Endometrium (tissue), 2 donors: ENCODE results near the gene MACROD2.
A peak's percentile ranks its signal among the peaks of the same experiment; 100 is the strongest.

Source experiments
- FAIRE-seq: peaks from 2 replicates; lab custom pipeline; 2012; peaks lifted over from hg19 to GRCh38; lab: Jason Lieb, UNC
- donor health status: control.
- donor health status: control.

The MACROD2 gene

GRCh38 chr20:14649662-14650061 is 654.3 kb downstream of the MACROD2 start:
- no peak for FAIRE-seq

- FAIRE-seq = no peak
Observed at GRCh38 chr20:14657266-14658005, 662.1 kb downstream of the MACROD2 start.

DNA sequence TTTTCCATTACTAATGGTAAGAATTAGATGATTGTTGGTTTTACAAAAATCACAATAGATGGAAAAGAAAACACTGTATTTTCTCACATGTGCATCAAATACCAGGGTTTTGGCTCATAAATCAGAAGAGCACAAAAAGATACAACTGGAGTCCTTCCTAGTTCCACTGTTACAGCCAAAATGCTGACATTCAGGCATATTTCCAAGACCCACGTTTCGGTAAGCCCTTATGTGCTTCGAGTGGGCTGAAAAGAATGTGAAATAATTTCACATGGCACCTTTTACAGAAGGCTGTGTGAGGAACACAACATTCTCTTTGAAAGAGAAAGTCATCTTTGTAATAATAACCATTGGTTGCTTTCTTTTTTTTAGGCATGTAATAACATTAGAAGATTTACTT is 668.8 kb downstream of the MACROD2 start:
- peak; percentile 8 for FAIRE-seq

GRCh38 chr20:14666696-14667095 is 671.4 kb downstream of the MACROD2 start:
- FAIRE-seq = no peak

GRCh38 chr20:14667226-14667625 is 671.9 kb downstream of the MACROD2 start:
- FAIRE-seq = no peak

- no peak for FAIRE-seq
Observed at GRCh38 chr20:14672066-14672465, 676.8 kb downstream of the MACROD2 start.

DNA sequence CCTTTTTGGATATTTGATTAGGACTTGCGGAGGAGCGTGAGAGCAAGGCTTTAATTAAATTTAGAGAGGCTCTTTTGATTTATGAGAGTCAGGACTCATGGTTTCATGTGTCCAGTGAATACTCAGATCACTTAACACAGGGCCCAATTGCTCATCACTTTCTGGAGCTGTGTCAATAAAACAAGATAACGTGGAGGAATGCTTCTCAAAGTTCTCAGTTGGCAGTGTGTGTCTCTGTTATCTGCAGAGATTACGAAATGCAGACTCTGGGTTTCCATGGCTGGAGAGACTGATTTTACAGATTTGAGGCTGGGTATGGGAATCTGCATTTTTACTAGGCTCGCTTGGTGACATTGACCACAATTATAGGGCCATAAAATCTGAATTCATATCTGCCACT is 677.8 kb downstream of the MACROD2 start:
- FAIRE-seq = no peak

- no peak for FAIRE-seq
Observed at GRCh38 chr20:14677455-14677854, 682.1 kb downstream of the MACROD2 start.

- no peak for FAIRE-seq
Observed at GRCh38 chr20:14685183-14685582, 689.9 kb downstream of the MACROD2 start.

DNA sequence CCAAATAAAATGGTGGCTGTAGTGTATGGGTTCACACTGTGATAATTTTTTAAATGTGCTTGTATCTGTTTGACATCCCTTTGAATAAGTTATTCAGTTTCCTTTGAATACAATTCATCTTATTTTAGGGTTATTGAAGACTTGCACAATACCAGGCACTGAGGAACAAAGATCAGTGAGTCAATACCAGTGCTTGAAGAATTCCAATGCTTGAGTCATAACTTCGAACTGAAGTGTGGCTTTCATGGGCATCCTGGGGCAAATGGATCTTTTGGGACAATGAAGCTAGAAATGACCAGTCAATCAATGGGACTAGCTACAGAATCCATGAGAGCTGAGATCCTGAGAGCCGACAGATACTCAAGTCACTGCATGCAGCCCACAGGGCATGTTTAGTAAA is 692.0 kb downstream of the MACROD2 start:
- no peak for FAIRE-seq

DNA sequence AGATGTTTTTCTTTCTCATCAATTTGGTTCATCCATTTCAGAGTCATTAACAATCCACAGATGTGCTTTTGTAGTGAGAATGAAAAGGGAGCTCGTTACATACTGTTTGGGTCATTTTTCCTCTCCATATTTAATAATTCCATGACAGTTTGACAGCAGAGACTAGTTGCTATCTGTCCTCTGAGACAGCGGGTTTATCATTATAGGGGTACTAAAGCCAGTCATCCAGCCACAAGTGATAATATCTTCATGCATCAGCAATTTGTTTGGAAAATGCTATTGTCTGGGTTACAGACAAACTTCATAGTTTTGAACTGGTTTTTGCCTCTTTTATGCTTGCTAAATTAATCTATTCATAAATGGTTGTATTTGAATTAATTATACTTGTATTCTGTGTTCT is 692.7 kb downstream of the MACROD2 start:
- no peak for FAIRE-seq

DNA sequence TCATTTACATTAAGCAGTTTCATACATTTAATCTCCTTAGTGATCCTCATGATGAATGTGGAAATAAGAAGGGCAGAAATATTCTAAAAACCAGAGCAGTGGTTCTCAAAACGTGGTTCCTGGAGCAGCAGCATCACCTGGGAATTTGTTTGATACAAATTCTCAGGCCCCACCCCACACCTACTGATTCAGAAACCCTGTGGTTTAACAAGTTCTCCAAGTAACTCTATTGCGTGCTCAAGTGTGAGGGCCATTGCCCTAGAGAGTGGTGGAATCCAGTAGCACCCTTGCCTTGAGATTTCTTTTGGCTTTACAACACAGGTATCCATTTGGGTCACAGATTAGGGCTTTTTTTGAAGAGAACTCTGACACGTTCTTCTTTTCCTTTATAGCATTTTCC is 696.7 kb downstream of the MACROD2 start:
- no peak for FAIRE-seq

- no peak for FAIRE-seq
Observed at GRCh38 chr20:14696478-14696877, 701.2 kb downstream of the MACROD2 start.

GRCh38 chr20:14696937-14697336 is 701.6 kb downstream of the MACROD2 start:
- FAIRE-seq = no peak

- FAIRE-seq = no peak
Observed at GRCh38 chr20:14698125-14698524, 702.8 kb downstream of the MACROD2 start.

- peak; percentile 84 for FAIRE-seq
Observed at GRCh38 chr20:14698605-14699373, 703.5 kb downstream of the MACROD2 start.

GRCh38 chr20:14700639-14700960 is 705.3 kb downstream of the MACROD2 start:
- no peak for FAIRE-seq

DNA sequence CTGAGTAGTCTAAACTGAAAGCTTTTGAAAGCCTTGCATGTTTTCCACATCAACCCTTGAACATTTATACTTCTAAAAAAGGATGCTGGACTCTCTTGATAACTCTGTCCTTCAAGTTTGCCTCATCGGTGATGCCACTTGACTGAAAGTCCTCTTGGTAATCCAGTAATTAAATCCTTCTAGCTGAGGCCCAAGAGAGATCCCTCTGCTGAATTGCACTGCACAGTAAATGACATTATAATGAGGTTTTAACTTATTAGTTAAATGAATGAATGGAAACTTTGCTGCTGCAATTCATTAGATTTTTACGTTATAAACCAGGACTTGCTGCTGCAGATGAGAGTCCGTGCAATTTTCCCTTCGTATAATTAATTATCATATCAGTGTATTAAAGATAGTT is 706.0 kb downstream of the MACROD2 start:
- FAIRE-seq = no peak

GRCh38 chr20:14706555-14706954 is 711.2 kb downstream of the MACROD2 start:
- FAIRE-seq = no peak

DNA sequence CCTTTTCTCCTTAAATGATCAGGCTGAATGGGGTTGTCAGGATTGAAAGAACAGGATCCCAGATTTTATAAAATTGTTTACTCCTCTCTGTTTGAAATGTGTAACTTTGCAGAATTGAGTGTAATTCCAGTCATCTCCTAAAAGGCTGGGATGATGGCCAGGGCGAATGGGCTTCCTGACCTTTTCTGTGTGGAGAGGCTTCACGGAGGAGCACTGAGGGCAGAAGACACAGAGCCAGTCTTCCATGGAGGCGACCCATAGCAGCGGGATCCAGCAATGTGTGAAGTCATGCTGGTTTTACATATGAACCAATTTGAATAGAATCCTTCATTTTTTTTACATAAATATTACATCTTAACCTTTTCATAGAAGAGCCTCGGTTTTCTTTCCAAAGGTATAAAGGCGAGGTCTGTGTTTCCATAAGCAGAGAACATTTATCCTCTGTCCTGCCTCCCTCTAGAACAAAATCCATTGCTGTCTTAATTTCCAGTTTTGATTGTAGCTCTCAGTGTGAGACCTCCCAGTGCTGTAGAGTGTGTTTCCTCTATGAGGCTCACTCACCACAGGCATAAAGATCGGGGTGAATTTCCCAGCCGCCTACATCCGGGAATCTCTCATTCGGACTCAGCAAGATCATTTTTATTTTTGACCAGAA is 711.8 kb downstream of the MACROD2 start:
- FAIRE-seq = no peak

DNA sequence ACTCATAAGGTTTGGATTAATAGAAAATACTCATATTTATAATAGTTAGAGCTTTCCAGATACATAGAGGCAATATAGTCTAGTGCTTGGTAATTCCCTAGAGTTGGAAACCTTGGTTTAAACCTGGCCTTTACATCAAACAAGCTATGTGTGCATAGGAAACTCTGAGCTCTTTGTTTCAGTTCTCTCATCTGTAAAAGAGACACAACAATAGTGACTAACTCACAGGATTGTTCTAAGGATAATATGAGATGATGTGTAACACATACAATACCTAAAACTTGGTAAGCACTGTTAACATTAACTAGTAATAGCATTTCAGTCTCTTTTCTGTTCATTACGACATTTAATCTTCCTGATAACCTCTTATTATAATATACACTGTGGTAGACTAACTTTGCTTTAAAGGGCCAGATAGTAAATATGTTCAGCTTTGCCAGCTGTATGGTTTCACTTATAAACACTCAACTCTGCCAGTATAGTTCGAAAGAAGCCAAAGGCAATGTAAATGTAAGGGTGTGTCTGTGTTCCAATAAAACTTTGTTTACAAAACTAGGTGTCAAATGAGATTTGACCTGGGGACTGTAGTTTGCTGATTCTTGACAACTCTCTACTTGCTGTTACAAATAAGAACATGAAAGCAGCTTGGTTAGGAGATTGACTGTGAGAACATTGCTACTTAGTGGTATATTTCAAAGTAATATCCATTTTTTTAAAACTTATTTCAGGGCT is 712.7 kb downstream of the MACROD2 start:
- FAIRE-seq = no peak

GRCh38 chr20:14709439-14709838 is 714.1 kb downstream of the MACROD2 start:
- FAIRE-seq = no peak

DNA sequence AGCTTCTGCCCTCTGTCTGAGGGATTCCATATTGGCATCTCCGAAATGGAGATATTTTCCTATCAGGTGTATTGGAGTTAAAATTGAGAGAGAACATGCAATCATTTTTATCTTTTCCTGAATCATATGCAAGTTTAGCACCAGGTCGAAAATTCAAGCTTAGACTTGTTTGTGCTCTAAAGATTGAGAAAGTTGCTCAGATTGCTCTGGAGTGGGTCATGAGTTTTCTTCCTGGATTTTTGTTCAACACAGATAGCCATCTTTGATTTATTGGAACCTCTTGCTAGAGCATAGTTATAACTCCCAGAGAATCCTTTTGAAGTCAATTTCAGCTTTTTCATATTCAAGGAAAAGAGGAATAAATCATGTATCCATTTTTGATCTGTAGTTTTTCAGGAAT is 715.6 kb downstream of the MACROD2 start:
- FAIRE-seq = no peak
